HEK293 (cell line): Measurements from ENCODE around the gene ADAMTS17.

Experiments
- CTCF ChIA-PET: fragments of 350-600 bp; formaldehyde crosslinking; extraction: SDS; loops from one replicate; lab custom pipeline; 2021; ENCODE audit warnings: antibody characterized with exemption; lab: Yijun Ruan, JAX
- POLR2A ChIA-PET: fragments of 300-600 bp; formaldehyde crosslinking; extraction: SDS; loops from one replicate; lab custom pipeline; 2020; ENCODE audit warnings: antibody characterized with exemption, inconsistent platforms; lab: Yijun Ruan, JAX
- H3K27ac ChIP-seq: fragments of 200-500 bp; sonication (Bioruptor generic); 2 replicates; pipeline ENCODE4 v1.5.1; 2014; ENCODE audit warnings: low read depth, low read length, control low read depth, inconsistent platforms; ENCODE audit errors: extremely low read depth
- H3K36me3 ChIP-seq, 2 experiments: fragments of 200-500 bp in 1 of 2; sonication (Bioruptor generic) in 1 of 2; 1 replicate in 1 of 2; 2 replicates in 1 of 2; pipeline ENCODE4 v1.5.1; 2014 to 2017; ENCODE audit warnings: inconsistent platforms in 2 of 2, low read length in 2 of 2; ENCODE audit not compliant: control insufficient read depth in 2 of 2, insufficient read depth in 1 of 2
- H3K4me1 ChIP-seq: fragments of 200-500 bp; sonication (Bioruptor generic); 2 replicates; pipeline ENCODE4 v1.5.1; 2014; ENCODE audit warnings: mild to moderate bottlenecking, low read length, inconsistent platforms; ENCODE audit not compliant: control insufficient read depth, insufficient read depth
- H3K4me3 ChIP-seq: 2 replicates; pipeline ENCODE4 v1.5.1; 2011; ENCODE audit warnings: low read depth, mild to moderate bottlenecking, control low read depth, low read length, moderate library complexity
- H3K9me3 ChIP-seq: fragments of 200-500 bp; sonication (Bioruptor generic); 2 replicates; pipeline ENCODE4 v1.5.1; 2014; ENCODE audit warnings: low read depth, low read length, inconsistent platforms; ENCODE audit not compliant: control insufficient read depth, insufficient read depth
- KLF7 ChIP-seq: fragments of 450-650 bp; formaldehyde crosslinking; IDR thresholded peaks from 2 replicates; pipeline ENCODE4 v1.5.1; 2016; ENCODE audit warnings: missing biosample characterization, missing genetic modification characterization, borderline replicate concordance
- MZF1 ChIP-seq: fragments of 450-650 bp; formaldehyde crosslinking; IDR thresholded peaks from 2 replicates; pipeline ENCODE4 v1.5.1; 2017; ENCODE audit warnings: missing biosample characterization, missing genetic modification characterization, borderline replicate concordance
- OSR2 ChIP-seq: fragments of 450-650 bp; formaldehyde crosslinking; IDR thresholded peaks from 2 replicates; pipeline ENCODE4 v1.5.1; 2016; ENCODE audit warnings: missing biosample characterization, missing genetic modification characterization
- SP2 ChIP-seq: fragments of 450-650 bp; formaldehyde crosslinking; IDR thresholded peaks from 2 replicates; pipeline ENCODE4 v1.5.1; 2016; ENCODE audit warnings: missing biosample characterization, missing genetic modification characterization
- TRIM28 ChIP-seq: IDR thresholded peaks from 2 replicates; pipeline ENCODE4 v1.6.1; 2011; ENCODE audit warnings: low read length, control low read depth, borderline replicate concordance
- WT1 ChIP-seq: fragments of 450-650 bp; formaldehyde crosslinking; IDR thresholded peaks from 2 replicates; pipeline ENCODE4 v1.5.1; 2016; ENCODE audit warnings: missing biosample characterization, missing genetic modification characterization
- ZBTB1 ChIP-seq: fragments of 450-650 bp; formaldehyde crosslinking; IDR thresholded peaks from 2 replicates; pipeline ENCODE4 v1.5.1; 2016; ENCODE audit warnings: missing biosample characterization, missing genetic modification characterization
- ZBTB20 ChIP-seq: fragments of 450-650 bp; formaldehyde crosslinking; IDR thresholded peaks from 2 replicates; pipeline ENCODE4 v1.5.1; 2016; ENCODE audit warnings: missing biosample characterization, missing genetic modification characterization
- ZNF221 ChIP-seq: fragments of 450-650 bp; formaldehyde crosslinking; IDR thresholded peaks from 2 replicates; pipeline ENCODE4 v1.5.1; 2017; ENCODE audit warnings: missing biosample characterization, missing genetic modification characterization, borderline replicate concordance
- ZNF311 ChIP-seq: fragments of 450-650 bp; formaldehyde crosslinking; IDR thresholded peaks from 2 replicates; pipeline ENCODE4 v1.5.1; 2017; ENCODE audit warnings: missing biosample characterization, missing genetic modification characterization, borderline replicate concordance
- ZNF37A ChIP-seq: fragments of 450-650 bp; IDR thresholded peaks from 2 replicates; pipeline ENCODE4 v1.5.1; 2018; ENCODE audit warnings: missing biosample characterization, missing genetic modification characterization
- ZNF473 ChIP-seq: fragments of 450-650 bp; formaldehyde crosslinking; IDR thresholded peaks from 2 replicates; pipeline ENCODE4 v1.5.1; 2017; ENCODE audit warnings: missing biosample characterization, missing genetic modification characterization
- ZNF521 ChIP-seq: fragments of 450-650 bp; formaldehyde crosslinking; IDR thresholded peaks from 2 replicates; pipeline ENCODE4 v1.5.1; 2017; ENCODE audit warnings: missing biosample characterization, mild to moderate bottlenecking, missing genetic modification characterization
- ZNF548 ChIP-seq: fragments of 450-650 bp; formaldehyde crosslinking; IDR thresholded peaks from 2 replicates; pipeline ENCODE4 v1.5.1; 2016; ENCODE audit warnings: missing biosample characterization, missing genetic modification characterization
- ZNF549 ChIP-seq: fragments of 450-650 bp; IDR thresholded peaks from 2 replicates; pipeline ENCODE4 v1.5.1; 2018; ENCODE audit warnings: missing biosample characterization, missing genetic modification characterization, mild to moderate bottlenecking, inconsistent platforms, moderate library complexity
- ZNF558 ChIP-seq: fragments of 450-650 bp; formaldehyde crosslinking; IDR thresholded peaks from 2 replicates; pipeline ENCODE4 v1.5.1; 2016; ENCODE audit warnings: missing biosample characterization, missing genetic modification characterization
- ZNF658 ChIP-seq: fragments of 450-650 bp; formaldehyde crosslinking; IDR thresholded peaks from 2 replicates; pipeline ENCODE4; 2016; ENCODE audit warnings: missing biosample characterization, missing genetic modification characterization
- ZNF670 ChIP-seq: fragments of 450-650 bp; formaldehyde crosslinking; IDR thresholded peaks from 2 replicates; pipeline ENCODE4 v1.5.1; 2016; ENCODE audit warnings: missing biosample characterization, missing genetic modification characterization, low read depth
- ZNF677 ChIP-seq: fragments of 450-650 bp; IDR thresholded peaks from 2 replicates; pipeline ENCODE4 v1.5.0; 2018; ENCODE audit warnings: missing biosample characterization, mild to moderate bottlenecking, missing genetic modification characterization, moderate library complexity
- ZNF747 ChIP-seq: fragments of 450-650 bp; formaldehyde crosslinking; IDR thresholded peaks from 2 replicates; pipeline ENCODE4 v1.5.1; 2016; ENCODE audit warnings: missing biosample characterization, missing genetic modification characterization
- ZNF768 ChIP-seq: fragments of 450-650 bp; formaldehyde crosslinking; IDR thresholded peaks from 2 replicates; pipeline ENCODE4 v1.5.1; 2018; ENCODE audit warnings: missing biosample characterization, mild to moderate bottlenecking, missing genetic modification characterization
- ZNF837 ChIP-seq: fragments of 450-650 bp; formaldehyde crosslinking; IDR thresholded peaks from 2 replicates; pipeline ENCODE4 v1.5.1; 2016; ENCODE audit warnings: missing biosample characterization, missing genetic modification characterization
- ZNF843 ChIP-seq: fragments of 450-650 bp; formaldehyde crosslinking; IDR thresholded peaks from 2 replicates; pipeline ENCODE4 v1.5.1; 2016; ENCODE audit warnings: missing biosample characterization, missing genetic modification characterization
- TF ChIP-seq, protein P1 (sequence below): fragments of 450-650 bp; formaldehyde crosslinking; IDR thresholded peaks from 2 replicates; pipeline ENCODE4 v1.5.1; 2016; ENCODE audit warnings: missing biosample characterization, missing genetic modification characterization
- TF ChIP-seq, protein P2 (sequence below): fragments of 450-650 bp; formaldehyde crosslinking; IDR thresholded peaks from 2 replicates; pipeline ENCODE4 v1.5.1; 2017; ENCODE audit warnings: missing biosample characterization, missing genetic modification characterization
- TF ChIP-seq, protein P3 (sequence below): fragments of 450-650 bp; formaldehyde crosslinking; IDR thresholded peaks from 2 replicates; pipeline ENCODE4 v1.5.1; 2016; ENCODE audit warnings: missing biosample characterization, missing genetic modification characterization
- TF ChIP-seq, protein P4 (sequence below): IDR thresholded peaks from 2 replicates; pipeline ENCODE4 v1.6.1; 2011; ENCODE audit warnings: mild to moderate bottlenecking, low read depth, low read length, borderline replicate concordance
- TF ChIP-seq, protein P5 (sequence below): fragments of 450-650 bp; formaldehyde crosslinking; IDR thresholded peaks from 2 replicates; pipeline ENCODE4 v1.5.1; 2017; ENCODE audit warnings: missing biosample characterization, mild to moderate bottlenecking, missing genetic modification characterization, moderate library complexity
- TF ChIP-seq, protein P6 (sequence below): fragments of 450-650 bp; formaldehyde crosslinking; IDR thresholded peaks from 2 replicates; pipeline ENCODE4 v1.5.1; 2016; ENCODE audit warnings: missing biosample characterization, missing genetic modification characterization

The ADAMTS17 gene

DNA sequence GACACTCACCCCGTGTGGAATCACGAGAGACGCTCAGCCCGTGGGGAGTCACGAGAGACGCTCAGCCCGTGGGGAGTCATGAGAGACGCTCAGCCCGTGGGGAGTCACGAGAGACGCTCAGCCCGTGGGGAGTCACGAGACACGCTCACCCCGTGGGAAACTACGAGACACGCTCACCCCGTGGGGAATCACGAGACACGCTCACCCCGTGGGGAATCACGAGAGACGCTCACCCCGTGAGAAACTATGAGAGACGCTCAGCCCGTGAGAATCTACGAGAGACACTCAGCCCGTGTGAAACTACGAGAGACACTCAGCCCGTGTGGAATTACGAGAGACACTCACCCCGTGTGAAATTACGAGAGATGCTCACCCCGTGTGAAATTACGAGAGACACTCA lies 49.8 kb downstream of the ADAMTS17 start:
- no peak overlapping the region for H3K4me3 ChIP-seq
- H3K36me3 ChIP-seq, result no peaks in the 10 kb centered on the region
- no peaks in the 10 kb centered on the region for H3K4me1 ChIP-seq
- TF ChIP-seq ZNF843 (tag by site-specific recombination) (no peak), ZNF558 (tag by site-specific recombination) (no peak), ZNF768 (tag by site-specific recombination) (no peak), ZNF677 (no peak), ZBTB20 (tag by site-specific recombination) (no peak), ZNF221 (no peak), ZBTB1 (no peak), SP2 (tag by site-specific recombination) (no peak), ZNF37A (tag by site-specific recombination) (no peak), ZNF670 (tag by site-specific recombination) (no peak), OSR2 (tag by site-specific recombination) (no peak), MZF1 (tag by site-specific recombination) (no peak), ZNF549 (tag by site-specific recombination) (no peak)
- TF ChIP-seq, protein P1, sequence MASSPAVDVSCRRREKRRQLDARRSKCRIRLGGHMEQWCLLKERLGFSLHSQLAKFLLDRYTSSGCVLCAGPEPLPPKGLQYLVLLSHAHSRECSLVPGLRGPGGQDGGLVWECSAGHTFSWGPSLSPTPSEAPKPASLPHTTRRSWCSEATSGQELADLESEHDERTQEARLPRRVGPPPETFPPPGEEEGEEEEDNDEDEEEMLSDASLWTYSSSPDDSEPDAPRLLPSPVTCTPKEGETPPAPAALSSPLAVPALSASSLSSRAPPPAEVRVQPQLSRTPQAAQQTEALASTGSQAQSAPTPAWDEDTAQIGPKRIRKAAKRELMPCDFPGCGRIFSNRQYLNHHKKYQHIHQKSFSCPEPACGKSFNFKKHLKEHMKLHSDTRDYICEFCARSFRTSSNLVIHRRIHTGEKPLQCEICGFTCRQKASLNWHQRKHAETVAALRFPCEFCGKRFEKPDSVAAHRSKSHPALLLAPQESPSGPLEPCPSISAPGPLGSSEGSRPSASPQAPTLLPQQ, result no peak
- TF ChIP-seq, protein P2, sequence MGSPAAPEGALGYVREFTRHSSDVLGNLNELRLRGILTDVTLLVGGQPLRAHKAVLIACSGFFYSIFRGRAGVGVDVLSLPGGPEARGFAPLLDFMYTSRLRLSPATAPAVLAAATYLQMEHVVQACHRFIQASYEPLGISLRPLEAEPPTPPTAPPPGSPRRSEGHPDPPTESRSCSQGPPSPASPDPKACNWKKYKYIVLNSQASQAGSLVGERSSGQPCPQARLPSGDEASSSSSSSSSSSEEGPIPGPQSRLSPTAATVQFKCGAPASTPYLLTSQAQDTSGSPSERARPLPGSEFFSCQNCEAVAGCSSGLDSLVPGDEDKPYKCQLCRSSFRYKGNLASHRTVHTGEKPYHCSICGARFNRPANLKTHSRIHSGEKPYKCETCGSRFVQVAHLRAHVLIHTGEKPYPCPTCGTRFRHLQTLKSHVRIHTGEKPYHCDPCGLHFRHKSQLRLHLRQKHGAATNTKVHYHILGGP, result no peak
- TF ChIP-seq, protein P3, sequence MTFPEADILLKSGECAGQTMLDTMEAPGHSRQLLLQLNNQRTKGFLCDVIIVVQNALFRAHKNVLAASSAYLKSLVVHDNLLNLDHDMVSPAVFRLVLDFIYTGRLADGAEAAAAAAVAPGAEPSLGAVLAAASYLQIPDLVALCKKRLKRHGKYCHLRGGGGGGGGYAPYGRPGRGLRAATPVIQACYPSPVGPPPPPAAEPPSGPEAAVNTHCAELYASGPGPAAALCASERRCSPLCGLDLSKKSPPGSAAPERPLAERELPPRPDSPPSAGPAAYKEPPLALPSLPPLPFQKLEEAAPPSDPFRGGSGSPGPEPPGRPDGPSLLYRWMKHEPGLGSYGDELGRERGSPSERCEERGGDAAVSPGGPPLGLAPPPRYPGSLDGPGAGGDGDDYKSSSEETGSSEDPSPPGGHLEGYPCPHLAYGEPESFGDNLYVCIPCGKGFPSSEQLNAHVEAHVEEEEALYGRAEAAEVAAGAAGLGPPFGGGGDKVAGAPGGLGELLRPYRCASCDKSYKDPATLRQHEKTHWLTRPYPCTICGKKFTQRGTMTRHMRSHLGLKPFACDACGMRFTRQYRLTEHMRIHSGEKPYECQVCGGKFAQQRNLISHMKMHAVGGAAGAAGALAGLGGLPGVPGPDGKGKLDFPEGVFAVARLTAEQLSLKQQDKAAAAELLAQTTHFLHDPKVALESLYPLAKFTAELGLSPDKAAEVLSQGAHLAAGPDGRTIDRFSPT (tag by site-specific recombination), result no peak
- TF ChIP-seq, protein P4, sequence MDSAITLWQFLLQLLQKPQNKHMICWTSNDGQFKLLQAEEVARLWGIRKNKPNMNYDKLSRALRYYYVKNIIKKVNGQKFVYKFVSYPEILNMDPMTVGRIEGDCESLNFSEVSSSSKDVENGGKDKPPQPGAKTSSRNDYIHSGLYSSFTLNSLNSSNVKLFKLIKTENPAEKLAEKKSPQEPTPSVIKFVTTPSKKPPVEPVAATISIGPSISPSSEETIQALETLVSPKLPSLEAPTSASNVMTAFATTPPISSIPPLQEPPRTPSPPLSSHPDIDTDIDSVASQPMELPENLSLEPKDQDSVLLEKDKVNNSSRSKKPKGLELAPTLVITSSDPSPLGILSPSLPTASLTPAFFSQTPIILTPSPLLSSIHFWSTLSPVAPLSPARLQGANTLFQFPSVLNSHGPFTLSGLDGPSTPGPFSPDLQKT, result no peak
- H3K27ac ChIP-seq, result no peak overlapping the region
- H3K9me3 ChIP-seq, result no peaks in the 10 kb centered on the region; the same call in 1 of the 2 replicates
- POLR2A ChIA-PET, result no interaction called here
- CTCF ChIA-PET, result no interaction called here

DNA sequence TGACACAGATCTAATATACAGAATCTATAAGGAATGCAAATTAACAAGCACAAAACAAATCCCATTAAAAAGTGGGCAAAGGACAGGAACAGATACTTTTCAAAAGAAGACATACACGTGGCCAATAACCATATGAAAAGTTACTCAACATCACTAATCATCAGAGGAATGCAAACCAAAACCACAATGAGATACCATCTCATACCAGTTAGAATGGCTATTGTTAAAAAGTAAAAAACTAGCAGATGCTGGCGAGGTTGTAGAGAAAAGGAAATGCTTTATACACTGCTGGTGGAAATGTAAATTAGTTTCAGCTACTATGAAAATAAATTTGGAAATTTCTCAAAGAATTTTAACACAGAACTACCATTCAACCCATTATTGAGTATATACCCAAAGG lies 50.7 kb downstream of the ADAMTS17 start:
- H3K27ac ChIP-seq, result no peak overlapping the region
- ChIA-PET POLR2A (no interaction called here), CTCF (no interaction called here)
- no peaks in the 10 kb centered on the region; the same call in 1 of the 2 replicates for H3K9me3 ChIP-seq
- H3K4me1 ChIP-seq, result no peaks in the 10 kb centered on the region
- H3K36me3 ChIP-seq, result no peaks in the 10 kb centered on the region
- H3K4me3 ChIP-seq, result no peak overlapping the region
- TF ChIP-seq ZNF658 (tag by site-specific recombination) (no peak), ZNF747 (tag by site-specific recombination) (no peak), ZNF311 (tag by site-specific recombination) (no peak), ZNF837 (tag by site-specific recombination) (no peak), ZNF521 (no peak), KLF7 (tag by site-specific recombination) (no peak), TRIM28 (no peak), ZNF473 (tag by site-specific recombination) (no peak), ZNF548 (no peak), WT1 (tag by site-specific recombination) (no peak)
- TF ChIP-seq, protein P5, sequence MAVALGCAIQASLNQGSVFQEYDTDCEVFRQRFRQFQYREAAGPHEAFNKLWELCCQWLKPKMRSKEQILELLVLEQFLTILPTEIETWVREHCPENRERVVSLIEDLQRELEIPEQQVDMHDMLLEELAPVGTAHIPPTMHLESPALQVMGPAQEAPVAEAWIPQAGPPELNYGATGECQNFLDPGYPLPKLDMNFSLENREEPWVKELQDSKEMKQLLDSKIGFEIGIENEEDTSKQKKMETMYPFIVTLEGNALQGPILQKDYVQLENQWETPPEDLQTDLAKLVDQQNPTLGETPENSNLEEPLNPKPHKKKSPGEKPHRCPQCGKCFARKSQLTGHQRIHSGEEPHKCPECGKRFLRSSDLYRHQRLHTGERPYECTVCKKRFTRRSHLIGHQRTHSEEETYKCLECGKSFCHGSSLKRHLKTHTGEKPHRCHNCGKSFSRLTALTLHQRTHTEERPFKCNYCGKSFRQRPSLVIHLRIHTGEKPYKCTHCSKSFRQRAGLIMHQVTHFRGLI, result no peak
- TF ChIP-seq, protein P6, sequence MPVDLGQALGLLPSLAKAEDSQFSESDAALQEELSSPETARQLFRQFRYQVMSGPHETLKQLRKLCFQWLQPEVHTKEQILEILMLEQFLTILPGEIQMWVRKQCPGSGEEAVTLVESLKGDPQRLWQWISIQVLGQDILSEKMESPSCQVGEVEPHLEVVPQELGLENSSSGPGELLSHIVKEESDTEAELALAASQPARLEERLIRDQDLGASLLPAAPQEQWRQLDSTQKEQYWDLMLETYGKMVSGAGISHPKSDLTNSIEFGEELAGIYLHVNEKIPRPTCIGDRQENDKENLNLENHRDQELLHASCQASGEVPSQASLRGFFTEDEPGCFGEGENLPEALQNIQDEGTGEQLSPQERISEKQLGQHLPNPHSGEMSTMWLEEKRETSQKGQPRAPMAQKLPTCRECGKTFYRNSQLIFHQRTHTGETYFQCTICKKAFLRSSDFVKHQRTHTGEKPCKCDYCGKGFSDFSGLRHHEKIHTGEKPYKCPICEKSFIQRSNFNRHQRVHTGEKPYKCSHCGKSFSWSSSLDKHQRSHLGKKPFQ (tag by site-specific recombination), result no peak
